Muscle of arm (tissue), 12 donors: ENCODE results near the gene COL18A1. TPM values are rescaled to one million over a fixed set of nuclear protein-coding genes. Genes with fewer than 3 reads are reported as not detected.

Experiments
- DNase-seq: peaks from one replicate; pipeline ENCODE4 v3.0.0-alpha.2; 2013
- polyA plus RNA-seq, 12 donors: library from polyadenylated mRNA; unstranded; fragments of 120-200 nt; gene quantifications; one replicate each; pipeline ENCODE4 v1.2.1, GENCODE V29; 2013; ENCODE audit not compliant: insufficient read length in 12 of 12

Gene COL18A1
- polyA plus RNA-seq, 12 donors = 45.6 to 181 (median 71.3) TPM

GRCh38 chr21:45478115-45478801 is 73.3 kb downstream of the COL18A1 start:
- peak; percentile 73 for DNase-seq

GRCh38 chr21:45478816-45479669 is 74.1 kb downstream of the COL18A1 start:
- DNase-seq = no peak

- DNase-seq = no peak
Measured at GRCh38 chr21:45479691-45480675, 75.0 kb downstream of the COL18A1 start.

DNA sequence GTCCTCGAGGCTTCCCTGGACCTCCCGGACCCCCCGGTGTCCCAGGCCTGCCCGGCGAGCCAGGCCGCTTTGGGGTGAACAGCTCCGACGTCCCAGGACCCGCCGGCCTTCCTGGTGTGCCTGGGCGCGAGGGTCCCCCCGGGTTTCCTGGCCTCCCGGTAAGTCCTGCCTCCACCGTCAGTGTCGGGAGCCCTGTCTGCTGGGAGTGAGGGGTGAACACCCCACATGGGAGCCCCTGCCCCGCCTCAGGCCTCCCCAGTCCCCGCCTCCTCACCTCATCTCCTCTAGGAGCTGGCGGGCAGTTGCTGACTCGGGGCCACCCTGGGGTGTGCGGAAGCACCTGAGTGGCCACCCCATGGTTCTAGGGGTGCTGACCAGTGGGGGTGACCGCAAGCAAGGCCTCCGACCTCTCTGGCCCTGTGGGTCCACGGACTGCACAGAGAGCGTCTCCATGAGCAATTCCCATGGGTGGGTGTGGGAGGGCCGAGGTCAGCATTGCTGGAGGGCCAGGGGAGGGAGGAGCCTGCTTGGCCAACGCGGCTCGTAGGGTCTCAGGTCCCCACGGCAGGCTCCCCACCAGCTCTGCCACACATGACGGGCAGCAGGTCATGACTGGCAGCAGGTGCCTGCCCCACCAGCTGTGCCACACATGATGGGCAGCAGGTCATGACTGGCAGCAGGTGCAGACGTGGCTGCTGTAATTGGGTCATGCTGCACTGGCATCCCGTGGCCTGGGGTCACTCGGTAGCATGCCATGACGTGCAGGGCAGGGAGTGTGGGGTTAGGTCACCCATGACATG is 75.9 kb downstream of the COL18A1 start:
- DNase-seq = no peak

- no peak for DNase-seq
Measured at GRCh38 chr21:45481566-45481965, 76.6 kb downstream of the COL18A1 start.

- DNase-seq = no peak
Measured at GRCh38 chr21:45481977-45482898, 77.3 kb downstream of the COL18A1 start.

- no peak for DNase-seq
Measured at GRCh38 chr21:45482899-45483821, 78.2 kb downstream of the COL18A1 start.

DNA sequence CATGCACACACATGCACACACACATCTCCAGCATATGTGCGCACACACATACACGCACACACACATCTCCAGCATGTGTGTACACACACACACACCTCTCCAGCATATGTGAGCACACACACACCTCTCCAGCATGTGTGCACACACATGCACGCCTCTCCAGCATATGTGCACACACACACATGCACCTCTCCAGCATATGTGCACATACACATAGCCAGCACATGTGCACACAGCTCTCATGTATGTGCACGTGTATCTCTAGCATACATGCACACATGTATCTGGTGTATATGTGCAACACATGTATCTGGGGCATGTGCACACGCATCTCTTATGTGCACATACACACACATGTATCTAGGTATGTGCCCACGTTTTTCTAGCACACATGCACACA is 79.4 kb downstream of the COL18A1 start:
- no peak for DNase-seq

DNA sequence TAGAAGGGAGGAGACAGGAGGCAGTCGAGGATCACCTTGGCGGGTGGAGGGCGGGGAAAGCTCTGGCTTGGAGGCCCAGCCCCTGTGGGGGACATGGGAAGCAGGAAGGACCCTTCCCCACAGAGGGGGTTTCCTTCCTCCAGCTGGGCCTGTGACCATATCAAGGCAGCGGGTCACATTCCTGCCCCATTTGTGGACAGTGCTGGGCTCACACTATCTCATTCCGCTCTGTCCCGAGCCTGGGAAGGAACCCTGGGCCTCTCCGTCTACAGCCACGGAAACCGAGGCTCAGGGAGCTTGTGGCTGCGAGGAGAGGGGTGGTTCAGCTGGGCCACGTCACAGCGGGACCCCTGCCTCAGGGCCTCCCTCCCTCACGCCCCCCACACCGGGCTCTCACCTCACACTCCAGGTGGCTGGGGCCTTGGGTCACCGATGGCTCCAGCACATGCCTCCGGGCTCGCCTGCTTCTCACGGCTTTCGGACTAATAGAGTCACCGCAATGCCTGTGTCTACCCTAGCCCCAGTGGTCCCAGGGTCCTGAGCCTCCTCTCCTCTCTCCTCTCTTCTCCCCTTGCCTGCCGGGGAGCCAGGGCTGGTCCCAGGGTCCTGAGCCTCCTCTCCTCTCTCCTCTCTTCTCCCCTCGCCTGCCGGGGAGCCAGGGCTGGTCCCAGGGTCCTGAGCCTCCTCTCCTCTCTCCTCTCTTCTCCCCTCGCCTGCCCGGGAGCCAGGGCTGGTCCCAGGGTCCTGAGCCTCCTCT is 80.9 kb downstream of the COL18A1 start:
- no peak for DNase-seq

DNA sequence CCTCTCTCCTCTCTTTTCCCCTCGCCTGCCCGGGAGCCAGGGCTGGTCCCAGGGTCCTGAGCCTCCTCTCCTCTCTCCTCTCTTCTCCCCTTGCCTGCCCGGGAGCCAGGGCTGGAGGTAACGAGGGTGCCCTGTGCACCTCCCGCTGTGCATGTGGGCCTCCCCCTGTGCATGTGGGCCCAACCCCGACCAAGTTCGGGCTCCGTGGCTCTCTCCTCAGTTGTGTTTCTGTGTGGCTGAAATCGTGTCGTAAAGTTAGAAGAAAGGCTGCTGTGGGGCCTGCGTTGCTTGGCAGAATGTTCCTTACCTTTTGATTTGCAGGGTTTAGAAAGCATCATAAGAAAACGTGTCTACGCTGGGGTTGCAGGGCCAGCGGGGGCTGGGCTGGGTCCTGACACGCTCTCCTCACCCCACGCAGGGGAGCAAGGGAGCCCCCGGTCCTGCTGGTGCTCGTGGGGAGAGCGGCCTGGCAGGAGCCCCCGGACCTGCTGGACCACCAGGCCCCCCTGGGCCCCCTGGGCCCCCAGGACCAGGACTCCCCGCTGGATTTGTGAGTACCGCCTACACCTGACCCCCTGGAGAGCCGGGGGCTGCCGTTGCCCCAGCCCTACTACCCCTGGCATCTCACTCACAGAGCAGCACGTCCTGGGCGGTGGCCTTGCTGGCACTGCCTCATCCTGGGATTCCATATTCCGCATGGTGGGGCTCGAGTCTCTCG is 81.6 kb downstream of the COL18A1 start:
- no peak for DNase-seq

DNA sequence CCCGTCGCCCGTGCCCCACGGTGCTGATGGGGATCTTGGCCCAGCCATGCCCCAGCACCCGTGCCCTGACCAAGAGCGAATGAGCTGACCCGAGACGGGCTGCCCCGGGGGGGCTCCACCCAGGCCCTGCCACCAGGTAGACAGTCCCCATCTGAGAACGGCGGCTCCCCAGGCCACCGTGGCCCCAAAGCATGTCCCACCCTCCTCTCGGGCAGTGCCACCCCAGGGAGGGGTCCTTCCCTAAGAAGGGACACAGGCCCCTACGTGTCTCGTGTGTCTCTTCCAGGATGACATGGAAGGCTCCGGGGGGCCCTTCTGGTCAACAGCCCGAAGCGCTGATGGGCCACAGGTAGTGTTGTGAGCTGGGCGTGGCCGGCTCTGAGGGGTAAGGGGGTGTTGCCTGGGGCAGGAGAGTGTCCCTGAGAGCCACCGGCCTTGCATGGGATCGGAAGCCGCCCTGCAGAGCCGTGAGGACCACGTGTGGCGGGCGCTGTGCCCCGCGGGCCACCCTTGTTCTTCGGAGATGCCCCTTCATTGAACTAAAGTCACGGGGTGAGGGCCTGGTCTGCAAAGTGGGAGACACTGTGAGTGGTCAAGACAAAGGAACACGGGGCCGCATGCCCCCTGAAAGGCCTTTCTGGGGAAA is 82.3 kb downstream of the COL18A1 start:
- DNase-seq = no peak

GRCh38 chr21:45487891-45488600 is 83.1 kb downstream of the COL18A1 start:
- no peak for DNase-seq

GRCh38 chr21:45488931-45489721 is 84.2 kb downstream of the COL18A1 start:
- no peak for DNase-seq

GRCh38 chr21:45489722-45489982 is 84.7 kb downstream of the COL18A1 start:
- DNase-seq = no peak

GRCh38 chr21:45490049-45490731 is 85.2 kb downstream of the COL18A1 start:
- DNase-seq = no peak
